Germinal center (tissue), 1 donor: ENCODE results near the gene JAKMIP1.

Source experiments
- DNase-seq: peaks from one replicate; pipeline ENCODE4 v3.0.0; 2012; ENCODE audit warnings: mixed read lengths, low spot score

The JAKMIP1 gene

DNA sequence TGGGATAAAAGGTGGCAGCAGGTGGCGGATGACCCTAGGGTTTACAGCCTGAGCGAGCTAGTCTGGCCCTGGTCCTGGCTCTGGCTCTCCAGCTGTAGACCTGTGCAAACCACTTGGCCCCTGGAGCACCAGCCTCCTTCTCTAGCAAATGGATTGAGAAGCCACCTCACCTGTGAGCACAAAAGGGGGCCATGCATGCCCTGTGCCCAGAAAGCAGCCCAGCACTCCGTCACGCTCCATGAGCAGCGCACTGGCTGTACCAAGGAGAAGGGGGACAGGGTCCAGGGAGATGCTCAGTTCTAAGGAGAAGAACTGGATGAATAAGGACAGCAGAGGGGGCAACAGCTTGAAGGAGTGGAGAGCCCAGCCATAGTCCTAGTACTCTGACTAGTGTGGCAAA, 135.2 kb downstream of the JAKMIP1 start:
- no peak for DNase-seq

DNA sequence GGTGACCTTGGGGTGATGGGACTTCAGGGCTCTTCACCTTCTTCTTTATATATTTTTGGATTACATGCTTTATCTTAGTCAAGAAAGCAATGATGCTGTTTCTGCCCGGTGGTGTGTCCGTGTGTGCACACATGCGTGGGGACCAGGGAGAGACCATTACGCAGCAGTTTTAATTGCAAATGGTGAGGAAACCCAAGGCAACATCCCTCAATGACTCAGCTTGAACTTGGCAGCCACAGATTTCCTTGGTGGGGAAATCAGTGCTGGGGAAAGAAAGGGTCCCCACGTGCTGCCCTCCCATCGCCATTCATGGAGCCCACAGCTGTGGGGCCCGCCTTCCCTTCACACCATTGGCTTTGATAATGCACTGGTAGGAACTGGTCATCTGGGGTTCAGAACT, 136.0 kb downstream of the JAKMIP1 start:
- DNase-seq = no peak

DNA sequence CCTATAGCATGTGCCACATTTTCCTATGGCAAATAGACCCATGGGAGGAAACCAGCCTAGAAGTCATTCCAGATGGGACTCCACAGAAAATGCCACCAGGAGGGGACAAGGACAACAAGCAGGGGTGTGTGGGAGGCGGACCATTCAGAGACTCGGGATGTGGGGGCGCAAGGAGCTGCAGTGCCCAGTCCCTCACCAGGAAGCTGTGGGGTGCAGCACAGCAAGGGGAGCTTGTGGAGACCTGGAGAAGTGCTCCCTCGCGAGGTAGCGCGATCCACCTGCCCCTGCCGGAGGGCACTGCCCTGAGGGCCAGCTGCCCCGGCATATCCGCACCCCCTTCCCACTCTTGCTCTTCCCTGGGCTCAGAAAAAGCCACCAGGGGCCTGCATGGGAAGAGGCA, 136.7 kb downstream of the JAKMIP1 start:
- DNase-seq = no peak

DNA sequence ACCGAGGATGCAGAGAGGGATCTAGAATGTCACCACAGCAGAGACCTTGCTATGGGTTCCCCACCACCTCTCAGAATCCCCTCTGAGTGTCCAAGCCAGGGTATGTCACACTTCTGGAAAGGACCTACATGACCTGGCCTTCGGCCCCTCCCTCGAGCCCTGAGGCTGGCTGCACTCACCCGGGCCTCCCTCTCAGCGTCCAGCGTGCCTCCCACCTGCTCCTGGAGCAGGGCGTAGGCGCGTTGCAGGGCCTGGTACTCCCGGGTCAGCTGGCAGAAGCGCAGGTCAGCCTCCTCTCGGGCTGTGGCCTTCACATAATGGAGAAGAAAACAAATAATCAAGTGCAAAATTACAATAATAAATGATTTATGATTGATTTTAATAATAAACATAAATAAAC, 138.2 kb downstream of the JAKMIP1 start:
- no peak for DNase-seq

DNA sequence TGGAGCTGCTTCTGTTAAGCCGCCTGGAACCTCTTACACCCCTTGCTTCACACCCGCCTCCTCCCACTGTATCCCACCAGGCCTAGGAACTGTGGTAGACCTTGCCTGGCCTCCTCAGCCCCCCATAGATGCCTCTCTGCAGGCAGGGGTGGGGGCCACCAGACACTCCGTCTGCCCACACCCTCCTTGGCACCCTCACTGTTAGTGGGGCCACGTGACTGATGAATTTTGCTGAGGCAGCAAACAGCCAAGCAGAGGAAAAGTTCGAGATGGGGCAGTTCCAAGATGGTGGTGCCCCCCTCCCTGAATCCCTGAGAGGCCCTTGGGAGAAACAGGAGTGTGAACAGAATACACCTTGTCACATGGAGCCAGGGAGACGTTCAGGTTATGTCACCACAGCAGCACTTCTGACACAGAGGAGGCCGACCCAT, 141.0 kb downstream of the JAKMIP1 start:
- DNase-seq = no peak

DNA sequence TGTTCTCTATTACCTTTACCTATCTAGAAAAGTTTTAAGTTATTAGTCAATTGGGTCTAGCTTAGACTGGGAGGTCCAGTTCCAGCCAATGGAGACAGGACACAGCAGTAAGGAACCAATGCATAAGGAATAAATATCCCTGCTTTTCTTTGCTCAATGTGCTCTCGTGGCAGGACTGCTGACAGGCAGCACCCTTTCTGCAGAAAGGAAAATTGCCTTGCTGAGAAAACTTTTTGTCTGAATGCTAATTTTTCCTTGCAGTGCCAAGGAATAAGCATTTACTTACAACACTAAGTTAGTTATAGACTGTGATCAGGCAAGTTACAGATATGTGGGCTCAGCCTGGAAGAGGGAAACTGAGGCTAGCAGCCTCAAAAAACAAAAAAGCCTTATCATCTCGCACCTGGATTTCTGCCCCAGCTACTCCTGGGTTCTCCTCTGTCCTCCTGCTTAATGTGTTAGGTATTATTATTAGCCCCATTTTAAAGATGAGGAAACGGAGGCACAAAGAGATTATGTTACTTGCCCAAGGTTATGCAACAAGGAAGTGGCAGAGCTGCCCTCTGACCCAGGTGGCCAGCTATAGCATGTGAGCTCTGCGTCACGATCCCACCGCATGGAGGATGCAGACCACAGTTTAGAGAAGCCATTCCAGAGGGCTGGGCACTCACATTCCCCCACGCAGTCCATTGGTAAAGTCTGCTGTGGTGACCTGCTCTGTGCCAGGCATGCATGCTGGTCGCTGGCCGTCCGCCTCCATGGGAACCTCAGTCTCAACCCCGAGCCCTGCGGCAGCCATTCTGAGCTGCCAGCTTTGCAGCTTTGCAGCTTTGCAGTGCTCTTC, 141.6 kb downstream of the JAKMIP1 start:
- no peak for DNase-seq

- no peak for DNase-seq
These were observed 143.2 kb downstream of the JAKMIP1 start for GRCh38 chr4:6056976-6057766.

DNA sequence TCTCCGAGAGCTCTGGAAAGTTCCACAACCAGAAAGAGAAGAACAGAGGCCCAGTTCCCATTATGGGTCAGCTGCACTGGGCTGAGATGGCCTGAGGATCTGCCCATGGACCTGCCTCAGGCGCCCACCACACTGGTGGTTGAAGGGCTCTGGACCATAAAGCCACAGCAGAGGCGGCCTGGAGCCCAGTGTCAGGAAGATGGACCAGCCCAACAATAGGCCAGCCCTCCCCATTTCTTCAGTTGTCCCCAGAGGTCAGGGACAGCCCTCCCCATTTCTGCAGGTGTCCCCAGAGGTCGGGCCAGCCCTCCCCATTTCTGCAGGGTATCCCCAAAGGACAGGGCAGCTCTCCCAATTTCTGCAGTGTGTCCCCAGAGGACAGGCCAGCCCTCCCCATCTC, 144.9 kb downstream of the JAKMIP1 start:
- no peak for DNase-seq

- DNase-seq = no peak
These were observed 145.3 kb downstream of the JAKMIP1 start for GRCh38 chr4:6055030-6055429.

DNA sequence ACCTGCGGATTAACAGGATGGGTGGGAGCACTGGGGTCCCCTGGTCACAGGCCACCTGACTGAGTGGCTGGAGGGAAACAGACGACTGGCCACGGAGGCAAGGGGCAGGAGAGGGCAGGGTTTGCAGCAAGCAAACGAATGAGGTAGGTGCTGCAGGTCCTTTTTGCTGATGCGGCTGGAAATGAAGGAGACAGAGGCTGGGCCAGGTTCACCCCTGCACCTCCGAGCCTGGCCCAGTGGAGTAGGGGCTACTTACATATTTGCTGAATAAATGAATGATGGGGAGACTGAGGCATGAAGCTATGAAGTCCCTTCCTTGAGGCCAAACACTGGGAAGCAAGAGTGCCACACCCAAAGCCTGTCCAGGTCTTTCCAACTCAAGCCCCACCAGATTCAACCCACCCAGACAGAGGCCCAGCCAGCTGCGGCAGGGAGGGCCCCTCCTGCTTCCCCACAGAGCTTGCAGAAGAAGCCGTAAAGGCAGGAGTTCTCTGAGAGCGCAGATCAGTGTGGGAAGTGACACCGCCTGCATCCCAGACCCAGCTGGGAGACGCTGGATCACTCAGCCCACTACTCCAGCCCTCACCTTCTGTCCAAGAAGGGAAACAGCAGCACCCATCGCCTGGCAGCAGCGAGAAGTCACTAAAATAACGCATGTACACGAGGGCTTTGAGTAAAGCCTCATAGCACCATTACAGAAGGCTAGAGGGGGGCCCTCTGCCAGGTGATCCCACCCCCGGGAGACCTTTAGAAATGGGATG, 146.0 kb downstream of the JAKMIP1 start:
- DNase-seq = no peak

- no peak for DNase-seq
These were observed 147.7 kb downstream of the JAKMIP1 start for GRCh38 chr4:6052679-6053078.

DNA sequence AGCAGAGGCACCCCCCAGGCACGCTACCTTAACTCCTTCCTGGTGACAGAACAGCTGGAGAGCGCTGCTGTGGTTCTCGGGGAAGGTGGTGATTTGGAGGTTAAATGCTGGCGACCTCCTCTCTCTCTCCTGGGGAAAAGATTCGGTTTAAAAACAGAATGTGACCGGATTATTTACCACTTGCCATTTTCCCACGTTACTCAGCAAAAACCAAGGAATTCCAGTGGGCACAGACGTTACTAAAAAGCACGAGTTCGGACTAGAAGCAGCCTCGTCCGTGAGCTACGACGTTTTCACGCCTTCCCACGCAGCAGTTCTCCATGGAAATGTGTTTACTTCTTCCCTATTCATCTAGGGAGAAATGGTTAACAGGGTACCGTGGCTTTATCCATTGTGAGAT, 149.8 kb downstream of the JAKMIP1 start:
- DNase-seq = no peak

- DNase-seq = no peak
These were observed 150.4 kb downstream of the JAKMIP1 start for GRCh38 chr4:6049985-6050384.

DNA sequence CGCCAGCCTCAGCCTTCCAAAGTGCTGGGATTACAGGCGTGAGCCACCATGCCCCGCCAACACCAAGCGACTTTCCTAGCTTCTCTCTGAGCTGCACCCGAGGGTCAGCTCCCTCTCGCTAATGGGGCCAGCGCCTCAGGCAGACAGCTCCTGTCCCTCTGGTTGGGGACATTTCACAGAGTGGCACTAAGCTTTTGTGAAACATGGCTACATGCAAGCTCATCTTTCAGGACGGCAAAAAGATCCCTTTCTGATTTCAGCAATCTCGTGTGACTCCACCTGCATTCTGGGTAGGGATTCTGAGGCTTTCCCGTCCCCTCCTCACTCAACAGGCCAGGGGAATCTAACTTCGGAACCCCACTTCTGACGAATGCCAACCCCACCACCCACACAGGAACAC, 151.1 kb downstream of the JAKMIP1 start:
- DNase-seq = no peak

- DNase-seq = no peak
These were observed 151.8 kb downstream of the JAKMIP1 start for GRCh38 chr4:6048537-6048936.

GRCh38 chr4:6047130-6047673, 153.1 kb downstream of the JAKMIP1 start:
- DNase-seq = no peak

DNA sequence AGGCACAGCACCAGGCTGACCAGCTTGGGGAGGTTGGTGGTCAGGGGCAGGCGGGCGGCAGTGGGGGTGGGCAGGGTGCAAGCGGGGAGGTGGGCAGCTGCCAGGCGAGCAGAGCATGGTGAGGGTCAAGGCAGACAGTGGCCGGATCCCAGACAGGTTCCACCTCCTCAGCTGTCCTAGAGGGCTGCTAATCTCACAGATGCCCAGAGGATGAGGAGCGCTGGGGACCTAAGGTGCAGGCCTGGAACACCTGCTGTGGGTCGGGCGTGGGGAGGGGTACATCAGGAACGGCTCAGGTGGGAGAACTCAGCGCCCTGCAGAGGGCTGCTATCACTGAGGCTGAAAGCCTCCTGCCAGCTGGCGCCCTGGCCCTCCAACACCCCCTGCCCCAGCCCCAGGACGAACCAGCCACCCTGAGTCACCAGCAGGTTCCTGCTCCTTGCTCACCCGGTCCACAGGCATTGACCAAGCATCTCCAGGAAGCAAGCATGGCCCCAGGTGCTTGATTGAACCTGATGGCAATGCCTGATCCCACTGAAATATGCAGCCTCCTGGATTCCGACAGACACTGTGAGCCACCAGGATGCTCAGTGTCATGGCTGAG, 153.7 kb downstream of the JAKMIP1 start:
- DNase-seq = no peak

DNA sequence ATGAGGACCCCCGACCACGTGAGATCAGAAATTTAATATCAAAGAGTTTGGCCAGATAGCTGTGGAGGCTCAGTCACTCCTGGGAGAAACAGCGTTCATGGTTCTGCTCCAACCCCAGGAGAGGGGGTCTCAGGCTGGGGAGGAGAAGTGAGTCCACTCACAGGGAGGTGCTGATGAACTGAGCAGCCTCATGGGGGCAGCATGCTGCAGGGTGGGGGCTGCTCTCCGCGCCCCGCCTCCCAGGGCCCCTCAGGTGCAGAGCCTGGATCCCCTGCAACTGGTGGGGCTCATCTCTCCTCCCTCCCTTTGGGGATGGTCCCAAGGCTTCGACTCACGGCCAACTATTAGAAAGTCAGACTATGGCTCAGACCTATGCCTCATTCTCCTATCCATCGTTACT, 155.5 kb downstream of the JAKMIP1 start:
- no peak for DNase-seq

- DNase-seq = no peak
These were observed 156.1 kb downstream of the JAKMIP1 start for GRCh38 chr4:6044276-6044675.

DNA sequence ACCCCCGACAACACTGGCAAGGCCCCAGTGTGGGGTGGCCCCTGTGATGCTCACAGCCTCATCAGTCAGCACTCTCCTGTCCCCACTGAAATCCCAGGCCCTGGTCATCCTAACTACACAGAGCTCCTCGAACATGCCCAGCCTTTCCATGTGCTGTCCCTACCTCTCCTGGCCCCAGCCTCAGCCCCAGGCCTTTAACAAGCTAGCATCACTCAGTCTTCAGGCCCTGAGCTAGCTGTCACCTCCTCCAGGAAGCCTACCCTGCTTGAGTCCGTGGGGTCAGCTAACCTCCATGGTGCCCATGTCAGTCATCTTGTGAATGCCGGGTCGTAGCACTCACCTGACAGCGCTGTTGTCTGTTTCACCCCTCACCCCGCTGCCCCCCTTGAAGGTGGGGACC, 156.5 kb downstream of the JAKMIP1 start:
- DNase-seq = no peak

- DNase-seq = no peak
These were observed 157.2 kb downstream of the JAKMIP1 start for GRCh38 chr4:6043188-6043587.
